ENCODE measurements around the gene SNX6.

GRCh38 chr14:34548472-34548981, 81.4 kb downstream of the SNX6 start:
- no peak for TF ChIP-seq ZFP30 (CRISPR knock-in tag; IDR thresholded peaks at IDR 0.05; ENCODE audit: borderline replicate concordance)
- no peak for TF ChIP-seq CREB3 (tag; conservative IDR thresholded peaks at IDR 0.05; ENCODE audit: low read depth)
- TF ChIP-seq ZNF639 (CRISPR knock-in tag; conservative IDR thresholded peaks at IDR 0.05 in 1 of 2, IDR thresholded peaks at IDR 0.05 in 1 of 2), result no peak
- TF ChIP-seq SMC3 (conservative IDR thresholded peaks at IDR 0.05; ENCODE audit: insufficient read depth, low read depth, low read length), result no peak

Measured in K562 (cell line).